Hematopoietic multipotent progenitor cell treated with erythropoietin and hydrocortisone succinate and interleukin-3 and kit ligand, for 6 days (in vitro differentiated cells): ENCODE measurements around the gene NGEF.
"Not testable (repeated sequence)": the region's sequence is repeated elsewhere in the genome, so short reads cannot be mapped to it uniquely, and the experiment has no call there.

ENCODE experiments used
- DNase-seq: peaks from one replicate; pipeline ENCODE4 v3.0.0-alpha.2; 2015

NGEF gene

DNA sequence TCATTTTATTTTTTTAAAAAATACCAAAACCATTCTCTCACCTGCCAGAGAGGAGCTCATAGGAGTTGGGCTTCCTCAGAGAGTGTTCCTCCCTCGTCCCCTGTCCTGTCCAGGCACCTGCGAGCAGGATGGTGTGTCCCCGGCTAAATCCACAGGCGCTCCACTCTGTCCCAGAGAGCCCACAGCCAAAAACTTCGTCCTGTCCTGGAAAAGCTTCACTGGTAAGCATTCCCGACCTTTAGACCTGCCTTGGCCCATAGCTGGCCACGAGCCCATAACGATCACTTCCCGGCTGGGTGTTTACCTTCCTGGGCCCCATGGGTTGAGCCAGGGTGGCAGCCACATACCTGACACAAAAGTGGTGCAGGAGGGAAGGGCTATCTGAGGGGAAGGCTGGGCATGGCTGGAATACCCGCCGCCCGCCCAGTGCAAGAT is at the start of gene NGEF:
TSS of gene NGEF (minus strand) at position 230 of the 435 bp plus-strand sequence. CDS start 38,366 bp downstream, outside the sequence.
- DNase-seq: no peak

DNA sequence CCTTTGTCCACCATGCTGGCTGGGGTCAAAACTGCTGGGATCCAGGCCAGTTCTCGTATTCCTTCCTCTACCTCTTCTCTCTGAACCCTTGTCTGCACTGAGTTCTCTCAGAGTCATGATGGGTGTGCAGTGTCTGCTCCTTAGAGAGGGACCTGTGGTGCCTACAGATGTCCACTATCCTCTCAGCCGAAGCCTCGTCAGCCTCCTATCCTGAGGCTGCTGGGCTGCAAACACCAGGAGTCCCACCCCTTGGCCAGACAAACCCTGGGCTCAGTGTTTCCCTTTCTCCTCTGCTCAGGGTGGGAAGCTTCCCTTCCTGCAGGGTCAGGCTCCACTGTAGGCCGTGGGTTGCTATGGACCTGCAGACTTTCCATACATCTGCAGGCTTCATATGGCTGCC is 49.4 kb upstream of the NGEF start:
- peak; percentile 53 for DNase-seq

GRCh38 chr2:233061591-233062450 is 48.8 kb upstream of the NGEF start:
- peak; percentile 82 for DNase-seq

GRCh38 chr2:233060980-233061590 is 48.0 kb upstream of the NGEF start:
- peak; percentile 63 for DNase-seq

DNA sequence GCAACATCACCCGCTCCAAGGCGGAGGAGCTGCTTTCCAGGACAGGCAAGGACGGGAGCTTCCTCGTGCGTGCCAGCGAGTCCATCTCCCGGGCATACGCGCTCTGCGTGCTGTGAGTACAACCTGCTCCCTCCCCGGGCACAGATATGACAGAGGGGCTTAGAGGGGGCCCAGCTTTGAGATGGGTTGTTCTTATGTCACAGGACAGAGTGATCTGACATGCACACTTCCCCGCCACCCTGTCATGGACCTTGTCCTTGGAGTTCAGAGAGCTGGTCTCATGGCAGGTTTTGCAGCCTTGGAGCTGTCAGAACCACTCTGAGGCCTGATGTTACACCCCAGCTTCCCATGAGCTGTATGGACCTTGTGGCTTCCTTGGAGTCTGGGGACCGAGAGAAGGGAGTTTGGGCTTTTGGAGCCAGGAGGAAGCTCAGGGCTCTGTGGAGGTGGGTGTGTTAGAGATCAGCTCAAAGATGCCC is 47.5 kb upstream of the NGEF start:
- no peak for DNase-seq

DNA sequence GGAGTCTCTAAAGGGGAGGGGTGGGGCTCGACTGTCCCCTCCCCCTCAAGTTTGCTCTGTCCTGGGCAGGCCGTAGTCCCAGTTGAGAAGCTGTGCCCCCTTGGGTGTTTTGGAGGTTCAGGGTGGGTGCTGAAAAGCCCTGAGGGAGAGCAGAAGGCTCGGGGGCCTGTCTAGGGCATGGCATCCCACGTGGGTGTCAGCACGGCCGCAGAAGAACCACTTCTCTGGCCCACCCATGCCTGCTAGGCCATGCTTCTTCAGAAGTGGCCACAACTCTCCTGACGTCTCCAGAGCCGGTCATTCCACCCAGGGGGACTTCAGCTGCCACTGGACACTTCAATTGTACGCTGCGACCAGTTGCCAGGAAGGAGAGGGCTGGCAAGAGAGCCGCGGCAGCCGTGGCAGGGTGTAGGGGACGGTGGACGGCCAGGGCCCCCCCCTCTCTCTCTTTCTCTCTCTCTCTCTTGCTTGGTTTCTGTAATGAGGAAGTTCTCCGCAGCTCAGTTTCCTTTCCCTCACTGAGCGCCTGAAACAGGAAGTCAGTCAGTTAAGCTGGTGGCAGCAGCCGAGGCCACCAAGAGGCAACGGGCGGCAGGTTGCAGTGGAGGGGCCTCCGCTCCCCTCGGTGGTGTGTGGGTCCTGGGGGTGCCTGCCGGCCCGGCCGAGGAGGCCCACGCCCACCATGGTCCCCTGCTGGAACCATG is 46.9 kb upstream of the NGEF start, which contains the start of gene INPP5D:
TSS of gene INPP5D (plus strand) at position 546 of the 704 bp plus-strand sequence. CDS start at position 683, 137 bp downstream.
- DNase-seq: peak; percentile 92

DNA sequence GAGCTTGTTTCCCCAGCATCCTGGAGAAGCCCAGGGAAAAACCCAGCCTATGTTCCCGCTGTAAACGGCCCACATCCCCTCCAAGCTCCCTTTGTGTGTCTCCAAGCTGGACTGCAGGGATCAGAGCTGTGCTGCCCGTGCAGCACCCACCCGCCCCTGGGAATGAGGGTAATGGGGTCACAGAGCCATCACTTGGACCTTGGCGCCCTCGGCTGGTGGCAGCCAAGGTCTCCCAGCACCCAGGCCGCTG is 46.4 kb upstream of the NGEF start:
- DNase-seq: no peak

GRCh38 chr2:233058717-233059546 is 45.9 kb upstream of the NGEF start:
- DNase-seq: no peak

DNA sequence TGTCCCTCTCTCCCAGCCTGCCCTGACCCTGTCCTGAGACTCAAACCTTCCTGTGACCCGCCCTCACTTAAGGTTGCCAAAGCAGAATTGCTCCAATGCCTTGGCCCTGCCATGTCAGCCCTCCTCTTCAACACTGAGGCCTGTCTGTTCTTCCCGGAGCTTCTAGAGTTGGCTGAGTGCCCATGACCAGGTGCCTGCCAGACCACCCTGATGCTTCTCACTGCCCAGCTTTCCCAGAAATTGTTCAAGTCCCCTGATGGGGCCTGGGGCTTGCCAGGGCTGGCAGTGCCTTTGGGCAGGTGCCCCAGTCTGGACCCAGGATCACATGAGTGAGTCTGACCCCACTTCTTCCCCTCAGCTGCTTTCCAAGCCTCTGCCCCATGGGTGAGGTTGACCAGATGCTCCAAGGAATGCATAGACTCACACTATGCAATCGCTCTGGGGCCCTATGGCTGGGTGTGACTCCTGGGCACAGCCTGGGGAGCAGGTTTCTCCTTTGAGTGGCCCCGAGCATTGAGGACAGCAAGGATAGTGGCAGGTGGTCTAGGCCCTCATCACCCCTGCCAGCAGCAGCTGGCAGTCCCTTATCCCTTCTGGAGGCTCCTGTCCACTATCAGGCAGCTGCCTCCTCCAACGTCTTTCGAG is 44.0 kb upstream of the NGEF start:
- no peak for DNase-seq

GRCh38 chr2:233055362-233055761 is 42.3 kb upstream of the NGEF start:
- no peak for DNase-seq

- DNase-seq: peak; percentile 77
Observed at GRCh38 chr2:233053928-233054784, 41.1 kb upstream of the NGEF start.

DNA sequence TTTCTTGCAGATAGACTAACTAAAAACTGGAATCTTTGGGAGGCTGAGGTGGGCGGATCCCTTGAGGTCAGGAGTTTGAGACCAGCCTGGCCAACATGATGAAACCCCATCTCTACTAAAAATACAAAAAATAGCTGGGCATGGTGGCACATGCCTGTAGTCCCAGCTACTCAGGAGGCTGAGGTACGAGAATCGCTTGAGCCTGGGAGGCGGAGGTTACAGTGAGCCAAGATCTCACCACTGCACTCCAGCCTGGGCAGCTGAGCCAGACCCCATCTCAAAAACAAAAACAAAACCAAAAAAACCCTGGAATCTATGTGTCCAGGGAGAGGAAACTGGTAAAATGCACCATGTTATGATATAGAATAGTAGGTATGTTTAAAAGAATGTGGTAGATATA is 39.5 kb upstream of the NGEF start:
- DNase-seq: not testable (repeated sequence)

- no peak for DNase-seq
Observed at GRCh38 chr2:233051241-233052149, 38.4 kb upstream of the NGEF start.

DNA sequence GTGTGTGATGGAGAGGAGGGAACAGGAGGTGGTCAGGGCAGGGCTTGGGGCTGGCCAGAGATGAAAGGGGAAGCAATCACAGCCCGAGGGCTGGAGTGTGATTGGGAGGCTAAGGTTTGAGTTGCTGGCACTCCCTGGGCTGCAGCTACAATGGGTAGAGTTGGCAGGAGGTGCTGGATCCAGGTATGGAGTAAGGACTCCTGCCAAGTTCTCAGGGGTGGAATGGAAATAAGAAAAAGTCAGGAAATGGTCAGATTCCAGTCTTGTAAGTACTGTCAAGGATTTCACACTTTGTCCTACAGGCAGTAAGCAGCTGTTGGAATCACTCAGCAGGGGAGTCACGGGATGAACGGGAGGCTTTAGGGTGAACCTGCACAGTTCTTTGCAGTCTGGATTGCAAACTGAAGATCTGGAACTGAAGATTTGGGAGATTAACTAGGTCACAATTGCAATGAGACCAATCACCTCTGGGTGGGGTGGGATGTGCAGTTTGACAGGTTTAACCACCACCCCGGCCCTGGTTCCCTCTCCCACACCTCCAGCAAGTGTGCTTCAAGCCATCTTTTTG is 36.2 kb upstream of the NGEF start:
- DNase-seq: no peak

DNA sequence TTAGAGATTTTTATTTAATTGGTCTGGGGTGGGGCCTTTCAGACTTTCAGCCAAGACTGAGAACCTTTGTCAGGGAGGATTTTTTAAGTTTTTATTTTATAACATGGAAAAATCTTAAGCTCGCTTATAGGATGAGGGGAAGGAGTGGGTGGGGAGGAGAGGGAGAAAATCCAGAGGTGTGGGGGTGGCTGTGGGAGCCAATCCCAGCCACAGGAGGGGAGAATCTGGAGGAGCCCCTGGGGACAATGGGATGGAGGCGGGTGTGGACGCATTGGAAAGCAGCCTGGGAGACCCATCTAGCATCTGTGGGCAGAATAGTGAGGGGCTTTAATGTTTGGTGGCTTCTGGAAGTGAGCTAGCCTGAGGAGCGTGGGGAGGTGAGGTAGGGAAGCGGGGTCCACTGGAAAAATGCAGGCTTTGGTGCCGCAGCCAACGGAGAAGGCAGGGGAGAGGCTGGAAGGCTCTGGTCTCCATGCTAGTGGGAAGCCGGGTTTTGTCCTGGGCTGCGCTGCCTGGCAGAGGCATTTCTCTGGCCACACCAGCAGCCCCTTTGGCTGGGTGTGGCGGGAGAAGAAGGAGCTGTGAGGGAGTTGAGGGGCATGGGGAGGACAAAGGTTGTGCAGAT is 35.6 kb upstream of the NGEF start:
- DNase-seq: no peak

- DNase-seq: no peak
Observed at GRCh38 chr2:233047667-233048066, 34.6 kb upstream of the NGEF start.

DNA sequence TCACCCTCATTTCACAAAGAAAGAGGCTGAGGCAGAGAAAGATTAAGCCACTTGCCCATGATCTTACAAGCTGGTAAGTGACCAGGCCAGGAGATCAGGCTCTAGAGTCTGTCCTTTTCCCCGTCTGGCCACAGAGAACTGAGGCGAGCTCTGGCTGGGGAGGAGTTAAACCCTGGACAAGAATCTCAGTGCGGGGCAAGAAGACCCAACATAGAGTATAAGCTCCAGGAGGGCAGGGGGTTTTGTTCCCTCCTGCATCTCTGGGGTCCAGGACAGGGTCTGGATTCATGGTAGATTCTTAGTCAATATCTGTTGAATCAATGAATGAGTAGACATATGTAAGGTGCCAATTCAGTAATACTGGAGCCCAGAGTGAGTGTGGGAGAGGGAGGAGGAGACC is 34.1 kb upstream of the NGEF start:
- no peak for DNase-seq

GRCh38 chr2:233044974-233045605 is 32.0 kb upstream of the NGEF start:
- DNase-seq: no peak

DNA sequence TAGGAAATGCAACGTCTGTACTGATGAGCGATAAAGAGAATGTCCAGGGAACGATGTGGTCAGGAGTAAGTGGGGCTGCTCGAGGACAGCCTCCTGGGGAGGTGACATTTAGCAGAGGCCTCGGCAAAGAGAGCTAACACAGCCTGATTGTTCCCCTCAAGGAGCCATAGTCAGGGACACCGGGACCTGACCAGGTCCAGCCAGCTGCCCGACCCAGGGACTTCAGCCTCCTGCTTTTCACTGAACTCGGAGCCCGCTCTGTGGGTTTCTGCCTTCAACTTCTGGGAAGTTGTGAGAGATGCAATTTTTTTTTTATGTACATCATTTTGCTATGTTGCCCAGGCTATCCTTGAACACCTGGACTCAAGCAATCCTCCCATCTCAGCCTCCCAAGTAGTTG is 29.5 kb upstream of the NGEF start:
- no peak for DNase-seq
